Osteoblast (primary cell): ENCODE measurements around the gene SRD5A1. TPM values are rescaled to one million over a fixed set of nuclear protein-coding genes. Genes with fewer than 3 reads are reported as not detected.

Experiments
- DNase-seq: peaks from one replicate; pipeline ENCODE4 v3.0.0; 2011; ENCODE audit warnings: low spot score, mixed read lengths; ENCODE audit not compliant: insufficient read length; ENCODE audit errors: missing footprints
- H2AFZ ChIP-seq: 2 replicates; pipeline ENCODE4 v1.6.0; 2011; ENCODE audit warnings: mild to moderate bottlenecking, low read length
- H3K27ac ChIP-seq: 2 replicates; pipeline ENCODE4 v1.5.1; 2011; ENCODE audit warnings: mild to moderate bottlenecking, low read depth, low read length, moderate library complexity
- H3K27me3 ChIP-seq: 2 replicates; pipeline ENCODE4 v1.6.0; 2012; ENCODE audit warnings: mild to moderate bottlenecking, control low read depth, inconsistent platforms, low read length, moderate library complexity; ENCODE audit not compliant: insufficient read depth
- H3K36me3 ChIP-seq: 2 replicates; pipeline ENCODE4 v1.5.1; 2011; ENCODE audit warnings: mild to moderate bottlenecking, low read length, control low read depth, moderate library complexity; ENCODE audit not compliant: insufficient read depth
- H3K4me1 ChIP-seq: 2 replicates; pipeline ENCODE4 v1.5.1; 2011; ENCODE audit warnings: mild to moderate bottlenecking, low read length, control low read depth, moderate library complexity; ENCODE audit not compliant: insufficient read depth
- H3K4me2 ChIP-seq: 2 replicates; pipeline ENCODE4 v1.6.0; 2011; ENCODE audit warnings: mild to moderate bottlenecking, low read length; ENCODE audit not compliant: insufficient read depth
- H3K4me3 ChIP-seq: fragments of 200-600 bp; sonication (generic); 3 replicates; pipeline ENCODE4 v1.5.1; 2012; ENCODE audit warnings: mild to moderate bottlenecking, low read length, inconsistent platforms; ENCODE audit not compliant: insufficient read depth
- H3K79me2 ChIP-seq: 2 replicates; pipeline ENCODE4 v1.6.0; 2012; ENCODE audit warnings: mild to moderate bottlenecking, low read length, control low read depth, inconsistent platforms; ENCODE audit not compliant: insufficient read depth
- H3K9me3 ChIP-seq: 2 replicates; pipeline ENCODE4 v1.5.1; 2011; ENCODE audit warnings: low read depth, low read length, control low read depth
- H4K20me1 ChIP-seq: 2 replicates; pipeline ENCODE4 v1.6.0; 2012; ENCODE audit warnings: mild to moderate bottlenecking, low read length, control low read depth; ENCODE audit not compliant: insufficient read depth
- CTCF ChIP-seq: IDR thresholded peaks from 2 replicates; pipeline ENCODE4 v1.5.1; 2011; ENCODE audit warnings: mild to moderate bottlenecking, low read depth, low read length, moderate library complexity; ENCODE audit errors: extremely low read depth
- total RNA-seq: library from RNA; depleted of rRNA; stranded (reverse); fragments of >200 nt; gene quantifications from 2 replicates; pipeline ENCODE4 v1.2.3, GENCODE V29; 2012

Gene SRD5A1
- 8.8 and 9.4 TPM in 2 replicates for total RNA-seq

- Histone ChIP-seq H3K79me2 (peaks cover 92% of the 10 kb centered on the region), H3K4me2 (peak within 1 kb of the TSS; percentile 98), H3K4me1 (peaks cover 11% of the 10 kb centered on the region), H4K20me1 (peaks cover 20% of the 10 kb centered on the region), H3K4me3 (peak within 1 kb of the TSS; percentile 90), H3K27me3 (no peaks in the 10 kb centered on the region), H2AFZ (peak within 1 kb of the TSS; percentile 95), H3K27ac (peak within 1 kb of the TSS; percentile 99), H3K36me3 (peaks cover 26% of the 10 kb centered on the region), H3K9me3 (no peaks in the 10 kb centered on the region)
- TF ChIP-seq CTCF, result no peak
- peak; percentile 99 for DNase-seq
Observed at GRCh38 chr5:6632888-6633468, at the start of gene SRD5A1, which contains the start of gene NSUN2. Gene SRD5A1, plus strand, starts transcription at chr5:6633440. Its CDS starts 137 bp downstream, at chr5:6633577. Gene NSUN2, minus strand, starts transcription at chr5:6633044. Its CDS starts 65 bp downstream, at chr5:6632979.

GRCh38 chr5:6584101-6584645, 49.1 kb upstream of the SRD5A1 start:
- no peak for TF ChIP-seq CTCF
- H3K4me3 ChIP-seq, result no peak overlapping the region
- no peaks in the 10 kb centered on the region for H3K79me2 ChIP-seq
- no peaks in the 10 kb centered on the region for H4K20me1 ChIP-seq
- peaks cover 26% of the 10 kb centered on the region for H3K27me3 ChIP-seq
- H3K9me3 ChIP-seq, result no peaks in the 10 kb centered on the region
- H3K36me3 ChIP-seq, result no peaks in the 10 kb centered on the region
- no peak overlapping the region for H2AFZ ChIP-seq
- H3K4me1 ChIP-seq, result peaks cover 20% of the 10 kb centered on the region
- H3K27ac ChIP-seq, result no peak overlapping the region
- DNase-seq, result peak; percentile 61
- H3K4me2 ChIP-seq, result no peak overlapping the region

- TF ChIP-seq CTCF, result no peak
Observed at GRCh38 chr5:6584727-6585126, 48.5 kb upstream of the SRD5A1 start.

GRCh38 chr5:6585168-6585567, 48.1 kb upstream of the SRD5A1 start:
- Histone ChIP-seq H3K4me2 (no peak overlapping the region), H4K20me1 (no peaks in the 10 kb centered on the region), H3K79me2 (no peaks in the 10 kb centered on the region), H3K27ac (no peak overlapping the region), H3K4me1 (peaks cover 20% of the 10 kb centered on the region), H3K27me3 (peaks cover 19% of the 10 kb centered on the region), H2AFZ (no peak overlapping the region), H3K36me3 (no peaks in the 10 kb centered on the region), H3K4me3 (no peak overlapping the region), H3K9me3 (no peaks in the 10 kb centered on the region)
- DNase-seq, result peak; percentile 48
- no peak for TF ChIP-seq CTCF

More at GRCh38 chr5:6584727-6585126, 48.5 kb upstream of the SRD5A1 start:
- DNase-seq, result peak; percentile 46
- Histone ChIP-seq H3K4me1 (peaks cover 20% of the 10 kb centered on the region), H3K4me2 (no peak overlapping the region), H2AFZ (no peak overlapping the region), H3K79me2 (no peaks in the 10 kb centered on the region), H3K9me3 (no peaks in the 10 kb centered on the region), H3K4me3 (no peak overlapping the region), H3K36me3 (no peaks in the 10 kb centered on the region), H3K27me3 (peaks cover 23% of the 10 kb centered on the region), H4K20me1 (no peaks in the 10 kb centered on the region), H3K27ac (no peak overlapping the region)
